NT2/D1 (cell line): ENCODE data around the gene RAP1GAP2.

Experiments
- DNase-seq: peaks from one replicate; pipeline ENCODE4 v3.0.0-alpha.2; 2011; ENCODE audit warnings: low read depth, low spot score
- H3K27me3 ChIP-seq: 2 replicates; pipeline ENCODE4 v1.6.0; 2011; ENCODE audit warnings: mild to moderate bottlenecking; ENCODE audit not compliant: insufficient read length, insufficient read depth
- H3K36me3 ChIP-seq: 2 replicates; pipeline ENCODE4 v1.6.1; 2011; ENCODE audit warnings: mild to moderate bottlenecking, low read length, mixed read lengths; ENCODE audit not compliant: insufficient read depth, insufficient read length
- H3K4me1 ChIP-seq: 2 replicates; pipeline ENCODE4 v1.5.1; 2011; ENCODE audit not compliant: insufficient read depth, insufficient read length
- H3K4me3 ChIP-seq: 2 replicates; pipeline ENCODE4 v1.5.1; 2011; ENCODE audit warnings: low read depth; ENCODE audit not compliant: insufficient read length
- H3K9ac ChIP-seq: 2 replicates; pipeline ENCODE4 v1.6.0; 2011; ENCODE audit warnings: low read depth; ENCODE audit not compliant: insufficient read length
- H3K9me3 ChIP-seq: 2 replicates; pipeline ENCODE4 v1.5.1; 2011; ENCODE audit warnings: mild to moderate bottlenecking, low read length; ENCODE audit not compliant: insufficient read depth
- SUZ12 ChIP-seq: IDR thresholded peaks from 2 replicates; pipeline ENCODE4 v1.6.1; 2011; ENCODE audit not compliant: insufficient read length, insufficient read depth; ENCODE audit errors: extremely low read depth
- YY1 ChIP-seq: IDR thresholded peaks from 2 replicates; pipeline ENCODE4 v1.6.1; 2011; ENCODE audit not compliant: insufficient read length, insufficient read depth
- ZNF274 ChIP-seq: IDR thresholded peaks from 2 replicates; pipeline ENCODE4 v1.6.1; 2011; ENCODE audit warnings: mild to moderate bottlenecking, low read depth, low read length

RAP1GAP2 gene

DNA sequence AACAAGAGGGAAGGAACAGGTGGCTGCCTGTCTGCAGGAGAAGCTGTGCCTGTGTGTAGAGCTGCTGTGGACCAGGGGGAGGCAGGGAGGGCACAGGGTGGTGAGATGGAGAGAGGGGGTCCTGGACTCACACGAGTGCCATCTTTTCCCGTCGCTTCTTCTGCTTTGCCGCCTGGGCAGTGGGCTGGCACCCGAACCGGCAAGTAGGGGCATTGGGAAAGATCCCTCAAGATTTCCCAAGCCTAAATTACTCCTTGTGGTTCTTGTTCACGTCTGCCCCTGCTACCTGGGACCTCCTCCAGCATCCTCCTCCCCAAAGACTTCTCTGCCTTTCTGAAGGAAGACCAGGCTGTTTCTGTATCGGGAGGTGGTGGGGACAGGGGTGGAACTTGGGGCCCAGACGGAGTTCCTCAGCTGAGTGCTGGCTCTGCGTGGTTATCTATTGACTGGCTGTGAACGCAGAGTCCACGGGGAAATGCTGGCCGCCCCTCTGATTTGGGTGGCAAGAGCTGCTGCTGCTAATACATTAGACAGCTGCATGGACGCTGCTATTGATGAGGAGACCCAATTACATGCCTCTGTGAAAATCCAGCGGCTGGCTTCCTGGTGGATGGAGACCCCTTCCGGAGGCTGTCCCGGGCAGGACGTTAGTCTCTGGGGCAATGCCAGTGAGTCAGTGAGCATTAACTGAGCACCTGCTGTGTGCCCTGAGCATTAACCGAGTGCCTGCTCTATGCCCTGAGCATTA, 152.7 kb downstream of the RAP1GAP2 start:
- H3K36me3 ChIP-seq: peaks cover 2% of the 10 kb centered on the region
- DNase-seq: no peak
- H3K27me3 ChIP-seq: no peaks in the 10 kb centered on the region
- no peaks in the 10 kb centered on the region for H3K4me1 ChIP-seq
- H3K9ac ChIP-seq: no peak overlapping the region
- no peak for TF ChIP-seq YY1
- TF ChIP-seq SUZ12: no peak
- no peak for TF ChIP-seq ZNF274
- no peak overlapping the region for H3K4me3 ChIP-seq
- H3K9me3 ChIP-seq: no peaks in the 10 kb centered on the region

- Histone ChIP-seq H3K9me3 (no peaks in the 10 kb centered on the region), H3K27me3 (no peaks in the 10 kb centered on the region)
- DNase-seq: no peak
Measured at GRCh38 chr17:2949469-2950044, 153.3 kb downstream of the RAP1GAP2 start.

DNA sequence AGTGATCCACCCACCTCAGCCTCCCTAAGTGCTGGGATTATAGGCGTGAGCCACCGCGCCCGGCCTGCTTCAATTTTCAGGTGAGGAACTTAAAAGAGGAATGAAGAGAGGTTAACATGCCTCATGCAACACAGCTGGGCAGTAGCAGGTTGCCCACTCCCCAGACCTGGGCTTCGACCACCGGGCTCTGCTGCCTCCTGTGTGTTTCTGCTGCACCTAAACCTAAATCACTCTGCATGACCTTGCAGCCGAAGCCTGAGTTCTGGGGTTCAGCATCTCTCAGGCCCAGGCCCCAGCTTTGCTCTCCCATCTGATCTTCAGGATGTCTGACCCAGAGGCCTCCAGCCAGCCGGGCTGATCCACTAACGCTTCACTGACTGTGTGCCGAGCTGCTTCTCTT, 154.6 kb downstream of the RAP1GAP2 start:
- TF ChIP-seq YY1 (no peak), ZNF274 (no peak), SUZ12 (no peak)
- Histone ChIP-seq H3K36me3 (peaks cover 2% of the 10 kb centered on the region), H3K4me3 (no peak overlapping the region), H3K9me3 (no peaks in the 10 kb centered on the region), H3K27me3 (no peaks in the 10 kb centered on the region), H3K9ac (no peak overlapping the region), H3K4me1 (peaks cover under 1% of the 10 kb centered on the region)
- no peak for DNase-seq

More at GRCh38 chr17:2949469-2950044, 153.3 kb downstream of the RAP1GAP2 start:
- H3K4me3 ChIP-seq: no peak overlapping the region
- H3K36me3 ChIP-seq: peaks cover 2% of the 10 kb centered on the region
- H3K9ac ChIP-seq: no peak overlapping the region
- no peak for TF ChIP-seq YY1
- TF ChIP-seq ZNF274: no peak
- TF ChIP-seq SUZ12: no peak
- no peaks in the 10 kb centered on the region for H3K4me1 ChIP-seq

DNA sequence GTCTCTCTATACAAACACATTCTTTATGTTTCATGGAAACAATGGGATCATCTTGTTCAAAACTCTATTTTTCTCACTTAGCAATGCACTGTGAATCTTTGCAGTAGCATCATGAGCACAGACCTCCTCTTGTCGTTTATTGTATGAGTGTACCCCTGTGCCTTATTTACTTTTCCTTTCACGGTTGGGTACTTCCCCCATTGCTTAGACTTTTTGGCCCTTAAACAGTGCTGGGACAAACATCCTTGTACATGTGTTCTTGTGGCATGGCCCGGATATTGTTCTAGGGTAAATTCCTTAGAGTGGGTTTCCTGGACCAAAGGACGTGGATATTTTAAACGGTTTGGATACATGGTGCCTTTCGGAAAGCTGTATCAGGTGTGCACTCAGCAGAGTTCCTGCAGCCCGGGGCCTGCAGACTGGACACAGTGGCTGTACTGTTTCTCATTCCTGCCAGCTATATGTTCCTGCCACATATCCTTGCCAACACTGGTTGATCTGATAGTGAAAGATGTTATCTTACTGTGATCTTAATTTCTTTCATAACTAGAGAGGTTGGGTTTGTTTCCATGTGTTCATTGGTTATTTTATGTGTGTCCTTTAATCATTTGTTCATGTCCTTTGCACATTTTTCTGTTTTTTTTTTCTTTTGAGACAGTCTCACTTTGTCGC, 156.1 kb downstream of the RAP1GAP2 start:
- Histone ChIP-seq H3K27me3 (no peaks in the 10 kb centered on the region), H3K4me3 (no peak overlapping the region), H3K4me1 (peaks cover 7% of the 10 kb centered on the region), H3K36me3 (peaks cover 2% of the 10 kb centered on the region), H3K9me3 (no peaks in the 10 kb centered on the region), H3K9ac (no peak overlapping the region)
- no peak for TF ChIP-seq ZNF274
- TF ChIP-seq YY1: no peak
- TF ChIP-seq SUZ12: no peak
- no peak for DNase-seq

- H3K4me3 ChIP-seq: no peak overlapping the region
- TF ChIP-seq SUZ12 (no peak), YY1 (no peak), ZNF274 (no peak)
- no peaks in the 10 kb centered on the region for H3K9me3 ChIP-seq
- no peaks in the 10 kb centered on the region for H3K27me3 ChIP-seq
- H3K36me3 ChIP-seq: no peaks in the 10 kb centered on the region
- H3K4me1 ChIP-seq: peaks cover 21% of the 10 kb centered on the region
- DNase-seq: no peak
- H3K9ac ChIP-seq: no peak overlapping the region
Measured at GRCh38 chr17:2954898-2955445, 158.7 kb downstream of the RAP1GAP2 start.

- H3K27me3 ChIP-seq: no peaks in the 10 kb centered on the region
- no peak for DNase-seq
- no peaks in the 10 kb centered on the region for H3K36me3 ChIP-seq
- peaks cover 24% of the 10 kb centered on the region for H3K4me1 ChIP-seq
- no peaks in the 10 kb centered on the region for H3K9me3 ChIP-seq
- TF ChIP-seq YY1 (no peak), ZNF274 (no peak), SUZ12 (no peak)
- no peak overlapping the region for H3K9ac ChIP-seq
- H3K4me3 ChIP-seq: no peak overlapping the region
Measured at GRCh38 chr17:2955931-2956582, 159.8 kb downstream of the RAP1GAP2 start.
